T follicular helper cell (primary cell): ENCODE data around the gene ANP32A.

Source experiments
- DNase-seq: peaks from one replicate; pipeline ENCODE4 v3.0.0-alpha.2; 2020; ENCODE audit warnings: low read depth

ANP32A gene

DNA sequence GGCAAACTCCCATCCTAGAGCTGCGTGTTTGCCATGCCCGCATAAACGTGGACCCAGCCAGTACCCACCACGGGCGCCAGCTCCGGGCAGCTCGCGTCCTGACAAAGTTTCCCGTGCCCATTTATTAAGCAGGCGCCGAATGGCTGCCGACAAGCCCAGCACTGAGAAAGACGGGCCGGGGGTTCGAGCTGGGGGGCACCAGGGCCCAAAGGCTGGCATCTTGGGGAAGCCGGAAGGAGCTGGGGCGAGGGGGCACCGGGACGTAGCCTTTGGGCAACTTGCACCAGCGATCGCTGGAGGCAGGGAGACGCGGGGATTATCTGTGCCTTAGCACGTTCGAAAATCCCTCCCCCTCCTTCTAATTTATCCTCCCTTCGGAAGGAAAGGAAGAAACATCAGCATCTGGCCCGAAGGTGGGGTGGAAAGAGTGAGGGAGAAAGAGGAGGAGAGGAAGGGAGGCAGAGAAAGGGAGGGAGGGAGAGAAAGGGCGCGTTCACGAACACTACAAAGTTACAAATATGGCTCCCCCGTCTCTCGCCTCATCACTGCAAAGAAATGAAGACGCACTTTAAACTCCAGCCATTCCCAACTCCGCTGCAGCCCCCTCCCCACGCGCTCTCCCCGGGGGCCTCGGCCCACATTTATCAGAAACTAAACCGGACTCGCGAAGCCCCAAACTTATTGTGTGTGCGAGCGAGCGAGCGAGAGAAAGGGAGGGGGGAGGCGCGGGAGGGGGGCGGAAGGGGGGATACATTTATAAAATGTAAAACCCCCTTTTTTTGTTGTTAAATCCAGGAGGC is 1.0 kb downstream of the ANP32A start:
- DNase-seq, result no peak

DNA sequence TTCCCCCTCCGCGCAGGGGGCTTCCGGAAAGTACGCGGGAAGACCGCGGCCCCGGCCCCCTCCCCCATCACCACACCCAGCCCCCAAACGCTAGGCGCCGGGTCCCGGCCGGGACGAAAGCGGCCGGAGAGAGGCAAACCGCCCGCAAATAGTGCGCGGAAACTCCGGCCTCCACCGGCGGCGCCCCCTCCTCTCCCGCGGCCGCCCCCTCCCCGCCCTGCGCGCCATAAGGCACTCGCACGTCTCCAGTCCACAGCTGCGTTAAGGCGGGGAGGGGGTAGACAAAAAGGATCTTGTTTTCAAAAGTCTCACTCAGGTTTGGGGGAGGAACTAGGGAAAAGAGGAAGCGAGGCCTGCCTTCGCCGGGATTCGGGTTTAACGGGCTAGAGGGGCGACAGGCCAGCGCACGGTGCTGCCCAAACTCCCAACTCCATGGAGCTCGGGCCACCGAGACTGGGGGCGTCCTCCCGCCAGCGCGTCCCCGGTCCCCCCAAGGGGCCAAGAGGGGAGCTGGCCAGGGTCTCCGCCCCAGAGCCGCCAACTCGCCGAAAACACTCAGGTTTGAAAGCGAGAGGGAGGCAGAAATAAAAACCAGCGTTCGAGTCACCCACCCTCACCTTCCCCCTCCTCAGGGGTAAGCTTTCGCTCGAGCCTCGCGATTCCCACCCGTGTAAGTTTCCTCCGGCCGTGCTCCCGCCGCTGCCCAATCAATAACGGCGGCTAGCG is 1.8 kb downstream of the ANP32A start:
- DNase-seq, result no peak

DNA sequence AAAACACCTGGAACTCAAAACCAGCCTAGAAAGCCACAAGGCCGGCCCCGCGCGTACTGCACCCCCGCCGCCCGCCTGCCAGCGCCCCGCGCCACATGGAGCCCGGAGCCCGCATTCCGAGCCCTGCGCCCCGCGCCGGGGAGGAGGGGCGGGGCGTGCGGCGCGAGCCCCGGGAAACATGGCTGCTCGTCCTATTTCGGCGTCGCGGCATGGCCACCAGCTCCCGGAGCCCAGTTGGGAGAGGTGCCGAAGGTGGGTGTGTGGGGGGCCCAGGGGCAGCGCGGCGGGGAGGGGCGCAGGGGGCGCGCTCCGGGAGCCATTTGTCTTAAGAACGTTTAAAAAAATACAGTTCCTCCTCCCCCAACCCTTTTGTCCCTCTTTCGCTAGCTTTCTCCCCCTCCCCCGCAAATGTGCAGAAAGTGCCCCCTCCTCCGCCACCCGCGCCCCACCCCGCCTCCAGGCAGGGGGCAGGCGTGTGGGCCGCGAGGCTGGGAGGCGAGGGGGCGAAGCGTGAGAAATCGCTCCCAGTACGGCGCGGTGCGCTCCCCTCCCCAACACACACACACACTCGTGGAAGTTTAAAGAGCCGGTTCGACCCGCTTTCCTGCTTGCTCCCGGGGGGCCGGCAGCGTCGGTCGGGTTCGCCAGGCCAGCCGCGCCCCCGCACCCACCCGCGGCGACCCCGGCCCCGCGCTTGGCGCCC is 2.5 kb downstream of the ANP32A start:
- DNase-seq, result peak; percentile 60

DNA sequence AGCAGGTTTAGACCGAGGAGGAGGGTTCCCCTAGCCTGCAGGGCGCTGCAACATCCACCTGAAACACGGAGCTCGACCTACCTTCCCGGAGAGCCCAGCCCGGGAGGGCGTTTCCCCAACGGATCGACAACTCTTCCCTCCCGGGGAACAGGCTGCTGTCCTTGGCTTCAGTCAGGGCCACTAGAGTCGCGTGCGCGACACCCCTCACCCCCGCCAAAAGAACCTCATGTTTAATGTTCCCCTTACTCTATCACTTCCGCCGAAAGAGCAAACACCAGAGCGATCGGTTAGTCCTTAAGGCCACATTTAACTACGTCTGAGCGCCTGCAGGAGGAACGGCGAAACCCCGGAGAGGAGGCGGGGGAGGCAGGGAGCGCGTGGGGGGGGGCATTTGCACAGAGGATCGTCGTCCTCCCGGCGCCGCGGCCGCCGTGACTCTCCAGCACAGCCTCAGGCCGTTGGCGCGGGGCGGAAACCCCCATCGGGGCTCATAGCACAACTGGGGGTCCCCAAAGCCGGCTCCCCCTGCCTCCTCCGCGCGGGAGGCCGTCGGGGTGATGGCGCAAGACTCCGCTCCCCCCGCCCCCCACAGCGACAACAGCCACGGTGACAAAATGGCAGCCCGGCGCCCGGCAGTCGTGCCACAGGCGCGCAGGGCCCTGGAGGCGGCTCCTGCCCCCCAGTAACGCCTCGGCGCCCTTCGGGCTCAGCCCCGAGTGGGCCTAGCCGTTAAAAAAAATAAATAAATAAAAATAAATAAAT is 3.2 kb downstream of the ANP32A start:
- DNase-seq, result peak; percentile 65

DNA sequence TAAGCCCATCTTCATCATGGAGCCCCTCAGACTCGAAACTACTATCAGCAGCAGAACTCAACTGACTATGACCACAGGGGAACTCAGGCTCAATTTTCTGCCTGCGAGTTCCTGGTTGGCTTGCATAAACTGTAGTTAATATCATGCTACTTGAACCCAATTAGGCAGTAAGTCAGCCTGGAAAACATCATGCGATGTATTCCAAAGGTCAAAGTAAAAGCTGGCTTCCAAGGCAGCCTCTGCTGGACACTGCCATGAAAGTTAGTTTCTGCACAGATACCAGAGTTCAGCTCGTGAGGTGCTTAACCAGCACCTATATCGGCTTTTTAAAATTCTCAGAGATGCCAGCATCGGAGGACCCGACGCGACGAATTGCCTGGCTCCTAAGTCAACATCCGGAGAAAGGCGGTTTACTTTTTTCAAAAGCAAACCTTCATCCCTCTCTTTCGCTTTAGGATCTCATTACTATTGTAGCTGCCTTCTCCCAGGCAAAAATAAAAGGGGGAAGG is 3.8 kb downstream of the ANP32A start:
- no peak for DNase-seq

DNA sequence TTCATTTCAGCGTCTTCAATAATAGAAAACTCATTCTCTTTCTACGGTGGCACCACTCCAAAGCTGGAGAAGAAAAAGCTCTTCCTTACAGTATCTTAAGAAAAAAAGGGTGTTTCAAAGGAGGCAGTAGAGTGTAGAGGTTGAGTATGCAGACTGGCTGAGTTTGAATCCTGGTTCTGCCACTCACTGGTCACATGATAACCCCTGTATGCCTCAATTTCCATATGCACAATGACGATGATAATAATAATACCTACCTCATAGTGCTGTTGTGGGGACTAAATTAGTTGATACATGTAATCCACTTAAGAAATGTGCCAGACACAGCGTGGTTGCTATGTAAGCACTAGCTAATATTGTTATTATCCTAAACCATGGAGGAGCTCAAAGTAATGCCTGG is 4.5 kb downstream of the ANP32A start:
- DNase-seq, result no peak

DNA sequence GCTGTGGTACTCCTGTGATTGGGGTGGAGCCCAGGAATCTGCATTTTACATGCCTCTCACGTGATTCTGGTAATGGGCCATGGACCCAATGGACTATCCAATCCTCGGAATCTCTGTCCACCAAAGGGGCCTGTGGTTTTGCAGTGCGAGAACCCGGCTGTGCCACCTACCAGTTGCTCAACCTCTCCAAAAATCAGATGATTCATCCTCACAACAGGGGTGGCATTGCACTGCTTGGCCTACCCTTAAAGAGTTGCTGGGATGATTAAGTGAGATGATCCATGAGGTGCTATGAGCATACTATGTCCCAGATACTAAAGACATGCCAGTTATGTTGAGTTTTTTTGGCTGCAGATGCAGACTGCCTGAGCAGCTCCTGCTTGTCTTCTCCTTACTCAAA is 5.1 kb downstream of the ANP32A start:
- DNase-seq, result no peak

DNA sequence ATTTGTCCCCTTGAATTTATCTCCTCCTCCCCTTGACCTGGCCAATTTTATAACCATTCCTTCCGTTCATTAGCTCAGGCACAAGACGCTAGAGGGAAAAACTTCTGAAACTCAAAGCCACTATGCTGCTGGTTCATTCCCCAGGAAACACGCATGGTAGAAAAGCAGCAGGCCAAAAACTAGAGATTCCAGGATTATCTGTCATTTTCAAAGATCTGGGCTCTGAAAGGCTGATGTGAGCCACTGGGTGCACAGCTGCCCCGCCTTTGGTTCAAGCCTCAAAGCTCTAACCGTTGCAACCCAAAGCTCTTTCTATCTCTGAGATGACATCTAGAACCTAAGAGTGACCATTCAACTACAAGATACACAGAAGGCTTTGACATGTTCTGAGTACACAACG is 6.1 kb downstream of the ANP32A start:
- DNase-seq, result no peak

DNA sequence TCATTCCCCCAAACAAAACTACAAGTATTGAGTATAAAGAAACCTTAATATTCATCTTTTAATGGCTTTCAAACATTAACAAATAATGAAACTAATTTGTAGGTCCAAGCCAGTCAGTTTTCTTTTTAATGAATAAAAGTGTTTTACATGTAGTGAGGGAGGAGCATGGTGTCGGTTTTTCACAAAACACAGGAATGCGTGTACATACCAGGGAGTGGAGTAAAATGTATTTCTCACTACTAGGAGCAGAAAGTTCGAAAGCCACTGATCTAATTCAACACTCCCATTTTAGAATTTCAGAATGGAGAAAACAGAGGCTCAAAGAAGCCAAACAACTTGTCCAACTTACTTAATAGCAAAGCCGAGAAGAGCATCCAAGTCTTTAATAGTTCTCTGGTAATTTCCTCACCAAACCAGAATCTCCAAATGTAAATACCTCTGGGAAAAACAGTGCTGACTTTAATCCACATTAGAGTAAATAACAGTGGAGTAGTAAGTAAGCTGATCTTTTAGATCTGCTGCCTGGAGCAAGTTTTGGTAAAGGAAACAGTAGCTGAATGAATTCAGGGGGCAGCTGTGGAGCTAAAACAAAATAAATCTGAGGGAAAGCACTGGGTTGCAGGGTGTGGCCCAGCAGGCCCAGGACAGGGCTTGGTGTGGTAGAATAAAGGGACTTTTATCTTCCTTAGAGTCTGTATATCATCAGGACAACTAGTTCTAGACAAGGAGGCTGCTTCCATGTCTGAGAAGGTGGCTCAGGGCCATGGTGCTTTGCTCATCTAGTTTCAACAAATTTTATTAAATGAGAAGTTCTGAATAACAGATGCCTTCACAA is 7.9 kb downstream of the ANP32A start:
- no peak for DNase-seq

DNA sequence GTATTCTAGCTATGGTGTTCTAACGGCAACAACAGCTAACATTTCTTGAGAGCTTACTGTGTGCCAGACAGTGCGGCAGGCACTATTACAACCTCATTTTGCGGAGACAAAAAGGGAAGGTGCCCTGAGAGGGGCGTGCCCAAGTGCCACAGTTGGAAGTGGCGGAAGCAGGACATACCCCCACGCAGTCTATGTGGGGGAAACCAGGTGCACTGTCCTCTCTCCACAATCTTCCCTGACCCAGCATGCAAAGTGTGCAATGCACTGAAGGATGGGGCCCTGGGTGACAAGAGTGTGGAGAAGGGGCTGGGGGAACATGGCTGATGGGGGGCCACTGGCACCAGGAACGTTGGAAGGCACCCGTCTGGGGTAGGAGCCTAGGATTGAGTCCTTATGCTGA is 8.6 kb downstream of the ANP32A start:
- DNase-seq, result no peak

DNA sequence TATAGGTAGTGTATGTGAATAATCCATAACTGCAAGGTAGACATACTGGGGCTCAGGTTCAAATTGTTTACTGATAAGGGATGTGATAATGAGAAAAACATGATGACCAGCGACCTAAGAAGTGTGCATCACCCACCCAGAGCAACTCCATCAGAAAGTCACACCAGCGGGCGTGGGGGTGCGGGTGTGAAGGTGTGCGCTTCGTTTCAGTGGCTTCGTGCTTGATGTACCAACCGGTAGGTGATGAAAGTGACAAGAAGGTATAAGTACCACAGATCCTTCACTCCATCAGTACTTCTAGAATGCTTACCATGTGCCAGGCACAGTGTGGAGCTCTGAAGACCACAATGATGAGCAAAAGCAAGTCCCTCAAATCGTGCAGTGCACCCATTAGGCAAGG is 11.2 kb downstream of the ANP32A start:
- DNase-seq, result no peak

DNA sequence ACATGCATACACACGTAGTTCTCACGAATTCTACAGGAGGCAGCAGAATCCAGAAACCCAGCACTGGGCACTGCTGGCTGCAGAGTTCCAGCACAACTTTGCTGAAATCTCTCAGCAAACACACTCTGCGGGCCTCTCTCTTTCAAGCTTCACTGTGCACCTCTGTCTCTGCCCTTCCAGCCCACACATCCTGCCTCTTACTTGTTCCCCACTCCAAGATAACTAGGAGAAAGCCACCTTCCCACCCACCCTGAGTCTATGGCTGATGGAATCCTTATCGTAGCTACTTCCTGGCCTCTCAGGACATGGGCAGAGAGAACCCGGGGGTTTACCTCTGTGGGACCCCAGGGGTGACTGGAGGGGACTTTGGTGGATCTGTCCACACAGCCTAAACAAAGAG is 11.9 kb downstream of the ANP32A start:
- DNase-seq, result no peak

DNA sequence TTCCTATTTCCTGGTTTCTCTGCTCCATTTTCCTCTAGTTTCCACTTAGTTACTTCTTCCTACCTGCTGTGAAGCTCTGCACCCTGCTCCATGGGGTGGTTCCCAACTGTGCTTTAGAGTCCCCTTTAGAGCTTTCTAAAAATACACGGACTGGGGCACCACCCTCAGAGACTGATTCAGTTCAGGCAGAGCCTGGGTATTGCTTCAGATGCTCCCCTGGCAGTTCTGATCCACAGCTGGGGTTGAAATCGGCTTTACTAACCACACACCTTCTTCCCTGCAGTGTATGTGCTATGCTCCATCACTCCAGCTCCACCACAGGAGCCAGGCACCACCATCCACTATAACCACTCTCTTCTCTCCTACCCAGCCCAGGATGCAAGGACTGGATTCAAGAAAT is 12.6 kb downstream of the ANP32A start:
- no peak for DNase-seq

DNA sequence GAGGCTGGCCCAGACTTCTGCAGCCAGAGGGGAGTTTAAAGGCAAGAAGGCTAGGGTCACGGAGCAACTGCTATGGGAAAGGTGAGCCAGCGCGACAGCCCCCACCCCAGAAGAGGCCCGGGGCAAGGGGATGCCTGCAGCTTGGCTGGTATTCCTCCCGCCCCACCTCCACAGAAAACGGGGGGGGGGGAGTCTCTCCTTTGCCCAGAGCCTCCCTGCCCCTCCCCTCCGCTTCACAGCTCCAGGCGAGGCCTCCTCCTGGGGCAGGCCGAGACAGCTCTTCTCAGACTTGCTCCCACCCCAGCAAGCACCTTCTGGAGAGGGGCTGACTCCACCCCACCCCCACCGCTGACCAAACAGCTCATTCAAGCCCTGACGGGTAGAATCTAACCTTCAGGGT is 13.4 kb downstream of the ANP32A start:
- no peak for DNase-seq

DNA sequence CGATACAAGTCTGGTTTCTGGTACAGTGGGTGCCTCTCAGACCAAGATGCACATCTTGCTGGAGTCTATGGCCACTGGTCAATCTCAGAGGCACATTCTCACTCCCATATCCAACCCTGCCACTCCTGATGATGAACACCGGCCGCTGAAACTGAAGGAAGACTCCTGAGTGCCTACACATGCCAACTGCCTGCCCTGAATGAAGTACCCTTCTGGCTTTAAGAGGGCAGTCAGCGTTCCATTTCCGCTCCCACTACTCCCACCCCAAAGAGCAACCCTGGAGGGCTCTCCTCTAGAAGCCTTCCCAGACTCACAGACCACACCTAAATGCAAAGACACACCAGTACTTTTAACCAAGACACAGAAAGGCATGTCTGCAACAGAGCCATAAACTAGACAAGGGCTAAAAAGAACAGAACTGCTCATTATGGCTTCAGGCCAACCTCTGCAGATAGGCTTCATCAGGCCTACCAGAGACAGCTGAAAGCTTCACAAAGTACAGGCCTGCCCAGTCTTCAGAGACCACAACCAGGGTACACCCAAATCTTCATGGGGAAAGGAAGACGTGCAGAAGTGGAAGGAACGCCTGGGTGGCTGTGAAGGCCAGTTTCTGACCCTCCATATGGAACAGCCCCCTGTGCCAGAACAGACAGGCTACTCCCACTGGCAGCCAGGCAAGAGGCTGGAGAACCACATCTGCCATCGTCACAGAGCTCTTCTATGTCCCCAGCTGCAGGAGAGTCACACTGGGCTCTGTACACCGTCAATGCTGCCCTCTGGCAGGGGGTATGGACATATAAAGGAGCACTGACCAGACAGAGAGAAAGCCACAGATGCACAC is 14.3 kb downstream of the ANP32A start:
- no peak for DNase-seq

DNA sequence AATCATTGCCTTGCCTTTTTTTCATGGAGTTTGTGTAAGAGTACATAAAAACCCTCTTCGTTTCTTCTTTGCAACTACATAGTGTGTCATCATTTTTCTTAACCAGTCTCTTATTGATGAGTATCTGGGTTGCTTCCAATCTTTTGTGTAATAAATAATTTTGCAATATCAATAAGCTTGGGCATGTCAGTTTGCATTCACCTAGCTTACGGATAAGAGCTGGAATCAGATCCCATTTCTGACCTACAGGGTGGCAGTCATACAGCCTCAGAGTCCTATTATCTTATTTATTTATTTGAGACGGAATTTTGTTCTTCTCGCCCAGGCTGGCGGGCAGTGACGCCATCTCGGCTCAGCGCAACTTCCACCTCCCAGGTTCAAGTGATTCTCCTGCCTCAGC is 18.3 kb downstream of the ANP32A start:
- no peak for DNase-seq

DNA sequence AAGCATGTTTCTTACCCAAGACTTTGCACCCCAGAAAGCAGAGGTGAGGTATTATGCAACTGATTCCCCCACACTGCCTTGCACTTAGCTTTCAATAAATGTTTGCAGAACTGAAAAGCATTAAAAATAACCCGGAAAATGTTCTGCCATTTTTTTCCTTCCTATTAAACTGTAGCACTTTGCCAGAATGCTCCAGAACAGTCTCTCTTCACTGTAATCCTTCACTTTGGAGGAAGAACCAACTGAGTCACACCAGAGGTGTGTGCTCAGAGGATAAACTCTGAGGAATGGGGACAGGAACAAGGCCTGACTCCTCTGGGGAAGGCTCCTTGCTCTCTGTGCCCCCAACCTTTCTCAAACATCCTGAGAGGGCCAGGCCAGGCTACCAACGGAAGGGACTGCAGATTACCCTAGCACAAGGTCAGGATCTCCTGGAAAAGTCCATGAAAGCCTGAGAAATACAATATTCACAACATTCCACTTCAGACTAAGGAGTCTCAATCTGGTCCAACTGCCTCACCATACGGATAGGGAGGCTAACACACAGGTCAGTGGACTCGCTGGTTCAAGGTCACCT is 19.0 kb downstream of the ANP32A start:
- no peak for DNase-seq

DNA sequence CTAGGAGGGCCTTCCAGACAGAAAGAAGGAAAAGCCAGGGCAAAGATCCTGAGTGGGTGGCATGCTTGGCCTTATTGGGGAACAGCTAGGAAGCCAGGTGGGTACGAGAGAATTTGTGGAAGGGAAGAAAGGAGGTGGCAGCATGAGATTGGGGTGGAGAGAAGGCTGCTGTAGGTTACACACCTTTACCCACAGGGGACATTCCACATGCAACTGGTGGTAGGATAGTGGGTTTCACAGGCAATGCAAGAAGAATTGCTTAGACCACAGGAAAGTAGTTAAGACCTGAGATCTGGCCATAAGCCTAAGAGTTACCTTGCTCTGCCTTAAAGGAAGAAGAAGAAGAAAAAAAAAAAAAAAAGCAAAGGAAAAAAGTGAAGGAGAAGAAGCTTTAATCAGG is 19.8 kb downstream of the ANP32A start:
- DNase-seq, result no peak

DNA sequence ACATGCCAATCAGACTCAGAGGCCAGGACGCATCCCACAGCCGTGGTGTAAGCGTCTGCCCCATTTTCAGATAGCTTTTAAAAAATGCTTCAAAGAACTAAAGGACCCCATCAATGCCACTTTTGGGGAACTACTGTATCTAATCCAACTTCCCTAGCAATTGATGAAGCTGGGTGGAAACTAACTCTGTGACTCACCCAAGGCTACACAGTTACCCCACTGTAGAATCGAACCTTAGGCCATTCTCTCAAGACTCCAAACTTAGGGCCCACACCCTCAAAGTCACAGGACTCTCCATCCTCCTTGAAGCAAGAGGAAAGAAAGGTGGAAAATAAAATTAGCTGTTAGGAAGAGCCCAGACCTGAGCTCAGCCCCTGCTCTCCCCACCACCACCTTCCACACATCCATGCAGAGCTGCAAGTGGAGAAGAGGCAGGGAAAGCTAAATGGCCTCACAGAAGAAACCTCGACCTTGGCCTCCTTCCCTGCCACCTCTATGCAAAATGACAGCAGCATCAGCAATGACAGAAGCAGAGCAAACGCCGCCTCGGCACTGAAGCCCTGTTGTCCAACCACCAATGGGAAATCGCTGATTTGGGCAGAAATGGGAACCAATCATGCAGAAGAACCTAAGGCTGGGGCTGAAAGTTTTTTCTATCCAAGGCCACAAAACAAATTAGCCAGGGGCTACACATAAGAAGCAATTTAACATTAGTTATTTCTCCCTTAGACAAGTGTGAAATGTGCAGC is 22.2 kb downstream of the ANP32A start:
- DNase-seq, result no peak
